Suprapubic skin (tissue), 4 donors: Measurements from ENCODE around the gene SLC25A46.

Source experiments
- CTCF ChIP-seq, 2 donors: fragments of 200-600 bp in 1 of 2; fragments of 450-650 bp in 1 of 2; sonication (generic) in 1 of 2; IDR thresholded peaks; one replicate each; pipeline ENCODE4 v1.5.1; 2016 to 2019; ENCODE audit warnings: antibody characterized with exemption in 2 of 2, mild to moderate bottlenecking in 1 of 2, moderate library complexity in 1 of 2
- POLR2A ChIP-seq, 2 donors: fragments of 450-650 bp; IDR thresholded peaks; one replicate each; pipeline ENCODE4 v1.6.1; 2017; ENCODE audit warnings: antibody characterized with exemption in 2 of 2, mild to moderate bottlenecking in 2 of 2, moderate library complexity in 2 of 2
- POLR2AphosphoS5 ChIP-seq, 3 donors: sonication (generic); formaldehyde crosslinking; IDR thresholded peaks; one replicate each; pipeline ENCODE4 v1.6.1; 2017; ENCODE audit warnings: antibody characterized with exemption in 3 of 3

- TF ChIP-seq CTCF (IDR thresholded peaks at IDR 0.05) (no peak), POLR2AphosphoS5 (IDR thresholded peaks at IDR 0.05) (no peak), POLR2A (IDR thresholded peaks at IDR 0.05) (no peak)
Measured at GRCh38 chr5:110754181-110754580, 15.4 kb downstream of the SLC25A46 start.
